Measurements from ENCODE around the gene BRPF1.

DNA sequence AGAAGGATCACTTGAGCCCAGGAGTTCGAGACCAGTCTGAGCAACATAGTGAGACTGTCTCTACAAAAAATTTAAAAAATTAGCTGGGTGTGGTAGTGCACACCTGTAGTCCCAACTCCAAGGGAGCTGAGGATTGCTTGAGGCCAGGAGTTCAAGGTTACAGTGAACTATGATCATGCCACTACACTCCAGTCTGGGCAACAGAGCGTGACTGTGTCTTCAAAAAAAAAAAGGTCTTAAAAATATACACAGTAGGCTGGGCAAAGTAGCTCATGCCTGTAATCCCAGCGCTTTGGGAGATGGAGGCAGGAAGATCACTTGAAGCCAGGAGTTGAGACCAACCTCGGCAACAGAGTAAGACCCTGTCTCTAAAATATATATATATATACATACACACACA is 49.4 kb downstream of the BRPF1 start:
- TF ChIP-seq POLR2AphosphoS5 (IDR thresholded peaks at IDR 0.05) (no peak), CTCF (IDR thresholded peaks at IDR 0.05 in 8 of 11, conservative IDR thresholded peaks at IDR 0.05 in 3 of 11) (no peak)

Data from spleen (tissue), 7 donors.